Left ventricle myocardium inferior (tissue), 1 donor: ENCODE data around the gene BTBD19. TPM values are rescaled to one million over a fixed set of nuclear protein-coding genes. Genes with fewer than 3 reads are reported as not detected.

Source experiments
- DNase-seq: peaks from one replicate; pipeline ENCODE4 v3.0.0-alpha.2; 2020
- H3K27ac ChIP-seq: fragments of 200-600 bp; replicated peaks from 2 replicates; pipeline ENCODE4 v1.8.0; 2021
- H3K27me3 ChIP-seq: fragments of 200-600 bp; 2 replicates; pipeline ENCODE4 v1.8.0; 2021; ENCODE audit warnings: low read depth
- H3K36me3 ChIP-seq: fragments of 200-600 bp; 2 replicates; pipeline ENCODE4 v1.8.0; 2021
- H3K4me1 ChIP-seq: fragments of 200-600 bp; 2 replicates; pipeline ENCODE4 v1.8.0; 2021
- H3K4me3 ChIP-seq: fragments of 200-600 bp; 2 replicates; pipeline ENCODE4 v1.8.0; 2021; ENCODE audit warnings: mild to moderate bottlenecking, moderate library complexity
- H3K9me3 ChIP-seq: fragments of 200-600 bp; replicated peaks from 2 replicates; pipeline ENCODE4 v1.8.0; 2021
- intact Hi-C: fragments of 100-400 bp; cut with micrococcal nuclease; formaldehyde crosslinking; loops from one replicate; pipeline ENCODE4 v1.11.0; 2022
- total RNA-seq: library from RNA; stranded (reverse); fragmentation: NEBNext Ultra II Directional; extraction: Animal tissue kit (Norgen Biotek cat#: 25700); gene quantifications from one replicate; pipeline ENCODE4 v1.2.1, GENCODE V29; 2021
- TF ChIP-seq, protein P1 (sequence below): fragments of 200-600 bp; IDR thresholded peaks from 2 replicates; pipeline ENCODE4 v1.8.0; 2021; ENCODE audit warnings: antibody characterized with exemption, mild to moderate bottlenecking, borderline replicate concordance
- donor health status: DM: no; HTN: yes; CAD: no; lungs with severe emphysema.

The BTBD19 gene
- total RNA-seq, 1 donor from 2014 or later: 3.5 TPM

DNA sequence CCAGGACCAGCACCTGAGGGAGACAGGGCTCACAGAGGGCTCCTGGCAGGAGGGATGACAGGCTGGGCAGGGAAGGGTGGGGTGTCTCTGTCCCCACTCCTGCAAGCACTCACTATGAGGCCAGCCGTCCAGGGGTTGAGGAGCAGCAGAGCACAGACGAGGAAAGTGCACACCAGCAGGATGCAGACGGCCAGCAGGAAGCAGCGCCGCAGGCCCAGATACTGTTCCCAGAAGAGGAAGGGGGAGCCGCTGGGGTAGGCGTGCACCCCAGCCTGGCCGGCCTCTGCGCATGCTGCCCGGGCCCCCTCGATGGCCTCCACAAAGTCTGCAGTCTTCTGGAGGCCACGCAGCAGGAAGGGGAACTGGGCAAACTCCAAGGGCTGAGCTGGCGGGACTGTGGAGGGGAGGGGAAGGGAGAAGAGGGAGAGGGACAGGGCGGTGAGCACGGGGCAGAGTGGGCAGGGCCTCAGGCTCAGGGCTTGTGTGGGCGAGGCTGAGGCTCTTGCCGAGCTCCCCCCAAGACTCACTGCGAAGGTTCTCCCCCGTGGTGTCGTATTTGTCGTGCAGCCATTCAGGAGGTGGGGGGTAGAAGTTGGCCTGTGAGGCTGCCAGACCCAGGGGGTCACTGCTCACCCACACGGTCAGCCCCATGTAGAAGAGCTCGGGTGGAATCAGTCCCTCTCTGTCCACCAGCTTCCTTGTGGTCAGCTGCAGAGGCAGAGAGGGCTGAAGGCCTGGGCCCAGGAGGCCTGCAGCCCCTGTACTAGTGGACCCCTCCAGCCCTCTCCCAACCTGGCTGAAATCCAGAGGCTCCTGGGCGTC is 18.3 kb downstream of the BTBD19 start:
- Histone ChIP-seq H3K4me3 (peak overlapping the region; percentile 36), H3K36me3 (no peaks in the 10 kb centered on the region), H3K4me1 (peaks cover 7% of the 10 kb centered on the region), H3K9me3 (no peaks in the 10 kb centered on the region), H3K27ac (peak overlapping the region; percentile 59), H3K27me3 (no peaks in the 10 kb centered on the region)
- DNase-seq: peak; percentile 75
- intact Hi-C loops: no loop called here
- TF ChIP-seq, protein P1, sequence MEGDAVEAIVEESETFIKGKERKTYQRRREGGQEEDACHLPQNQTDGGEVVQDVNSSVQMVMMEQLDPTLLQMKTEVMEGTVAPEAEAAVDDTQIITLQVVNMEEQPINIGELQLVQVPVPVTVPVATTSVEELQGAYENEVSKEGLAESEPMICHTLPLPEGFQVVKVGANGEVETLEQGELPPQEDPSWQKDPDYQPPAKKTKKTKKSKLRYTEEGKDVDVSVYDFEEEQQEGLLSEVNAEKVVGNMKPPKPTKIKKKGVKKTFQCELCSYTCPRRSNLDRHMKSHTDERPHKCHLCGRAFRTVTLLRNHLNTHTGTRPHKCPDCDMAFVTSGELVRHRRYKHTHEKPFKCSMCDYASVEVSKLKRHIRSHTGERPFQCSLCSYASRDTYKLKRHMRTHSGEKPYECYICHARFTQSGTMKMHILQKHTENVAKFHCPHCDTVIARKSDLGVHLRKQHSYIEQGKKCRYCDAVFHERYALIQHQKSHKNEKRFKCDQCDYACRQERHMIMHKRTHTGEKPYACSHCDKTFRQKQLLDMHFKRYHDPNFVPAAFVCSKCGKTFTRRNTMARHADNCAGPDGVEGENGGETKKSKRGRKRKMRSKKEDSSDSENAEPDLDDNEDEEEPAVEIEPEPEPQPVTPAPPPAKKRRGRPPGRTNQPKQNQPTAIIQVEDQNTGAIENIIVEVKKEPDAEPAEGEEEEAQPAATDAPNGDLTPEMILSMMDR: no peak

DNA sequence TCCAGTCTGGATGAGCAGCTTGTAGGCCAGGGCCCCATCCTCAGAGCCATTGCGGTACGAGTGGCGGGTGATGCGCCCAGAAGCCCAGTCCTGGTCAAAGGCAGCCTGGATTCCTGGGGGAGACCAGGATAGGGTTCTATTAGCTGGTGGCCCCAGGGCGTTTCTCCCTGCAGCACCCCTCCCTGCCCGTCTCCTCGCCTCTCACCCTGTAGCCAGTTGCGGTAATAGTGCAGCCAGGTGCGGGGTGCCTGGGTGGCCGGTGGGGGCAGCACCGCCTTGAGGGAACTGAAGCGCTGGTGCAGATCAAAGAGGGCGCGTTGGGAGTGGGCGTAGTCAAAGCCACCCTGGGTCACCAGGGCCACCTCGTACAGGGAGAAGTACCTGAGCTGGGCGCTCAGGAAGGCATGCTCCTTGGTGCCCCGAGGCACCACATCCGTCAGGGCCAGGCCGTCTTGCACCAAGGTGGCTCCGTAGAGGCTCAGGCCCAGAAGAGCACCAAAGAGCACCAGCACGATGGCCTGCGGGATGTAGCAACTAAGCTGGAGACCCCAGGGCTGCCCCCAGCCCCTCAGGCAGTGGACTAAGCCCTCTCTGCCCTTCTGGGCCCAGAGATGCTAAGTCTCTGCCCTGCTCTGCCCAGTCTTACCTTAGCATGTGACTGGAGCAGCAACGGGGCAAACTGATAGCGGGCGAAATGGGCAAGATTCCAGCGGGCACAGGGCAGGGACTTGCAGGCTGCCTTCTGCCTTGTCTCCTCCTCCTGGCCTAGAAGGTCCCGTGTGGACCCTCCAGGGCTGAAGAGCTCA is 19.1 kb downstream of the BTBD19 start:
- H3K27ac ChIP-seq: peak overlapping the region; percentile 59
- H3K4me1 ChIP-seq: peaks cover 7% of the 10 kb centered on the region
- DNase-seq: no peak
- H3K36me3 ChIP-seq: no peaks in the 10 kb centered on the region
- intact Hi-C loops: no loop called here
- no peaks in the 10 kb centered on the region for H3K9me3 ChIP-seq
- H3K4me3 ChIP-seq: no peak overlapping the region
- TF ChIP-seq, protein P1: no peak
- no peaks in the 10 kb centered on the region for H3K27me3 ChIP-seq

DNA sequence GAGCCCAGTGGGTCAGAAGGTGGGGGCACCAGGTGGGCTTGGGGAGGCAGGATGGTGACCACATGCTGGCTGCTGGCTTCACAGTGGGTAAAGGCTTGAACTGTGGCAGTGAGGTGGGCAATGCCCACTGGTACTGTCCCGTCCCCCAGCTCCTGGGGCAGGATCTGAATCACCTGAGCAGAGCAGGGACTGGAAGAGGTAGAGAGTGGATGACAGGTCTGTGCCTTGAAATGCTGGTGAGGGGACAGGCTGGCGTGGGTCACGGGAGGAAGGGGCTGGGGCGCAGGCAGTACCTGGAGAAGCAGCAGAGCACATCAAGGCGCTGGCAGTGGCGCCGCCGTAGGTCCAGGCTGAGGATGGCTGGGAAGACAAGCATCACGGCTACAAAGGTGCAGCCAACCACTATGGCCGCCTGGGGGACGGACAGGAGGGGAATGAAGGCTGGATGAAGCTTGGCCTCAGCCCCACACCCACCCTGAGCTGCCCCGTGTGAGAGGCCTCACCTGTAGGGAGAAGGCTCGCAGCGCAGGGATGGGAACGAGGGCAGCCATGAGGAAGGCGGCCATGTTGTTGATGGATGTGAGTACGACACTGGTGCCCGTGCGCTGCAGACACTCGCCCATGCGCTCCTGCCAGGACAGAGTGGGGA is 19.8 kb downstream of the BTBD19 start:
- H3K36me3 ChIP-seq: no peaks in the 10 kb centered on the region
- TF ChIP-seq, protein P1: no peak
- no peak overlapping the region for H3K27ac ChIP-seq
- DNase-seq: no peak
- H3K9me3 ChIP-seq: no peaks in the 10 kb centered on the region
- H3K4me1 ChIP-seq: peaks cover 7% of the 10 kb centered on the region
- H3K4me3 ChIP-seq: no peak overlapping the region
- H3K27me3 ChIP-seq: no peaks in the 10 kb centered on the region
- intact Hi-C loops: no loop called here

DNA sequence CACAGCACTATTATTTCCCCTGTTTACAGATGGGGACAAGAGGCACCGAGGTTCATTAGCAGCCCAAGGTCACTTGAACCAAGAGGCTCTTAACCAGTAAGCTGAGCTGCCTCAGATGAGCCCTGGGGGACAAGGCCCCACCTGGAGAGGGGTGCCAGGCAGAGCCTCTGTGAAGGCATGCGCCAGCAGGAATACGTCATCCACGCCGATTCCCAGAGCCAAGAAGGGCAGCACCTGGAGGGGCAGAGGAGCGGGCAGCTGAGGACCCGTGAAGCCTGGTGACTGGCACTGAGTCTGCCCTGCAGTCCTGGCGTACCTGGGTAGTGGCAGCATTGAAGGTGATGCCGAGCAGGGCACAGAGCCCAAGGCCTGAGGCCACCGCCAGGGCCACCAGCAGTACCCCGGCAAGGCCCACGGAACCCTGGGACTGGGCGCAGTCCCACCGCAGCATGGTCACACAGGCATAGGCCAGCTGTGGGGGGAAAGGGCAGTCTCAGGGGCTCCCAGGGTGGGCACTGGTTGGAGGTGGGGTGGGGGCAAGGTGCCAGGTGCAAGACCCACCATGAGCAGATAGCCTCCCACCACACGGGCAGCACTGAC is 20.6 kb downstream of the BTBD19 start:
- no peak for DNase-seq
- Histone ChIP-seq H3K27ac (no peak overlapping the region), H3K36me3 (no peaks in the 10 kb centered on the region), H3K9me3 (no peaks in the 10 kb centered on the region), H3K4me1 (peaks cover 7% of the 10 kb centered on the region), H3K4me3 (no peak overlapping the region), H3K27me3 (no peaks in the 10 kb centered on the region)
- intact Hi-C loops: no loop called here
- TF ChIP-seq, protein P1: no peak
